GM23338 (cell line): ENCODE data around the gene SUCLG2.

Experiments used
- CREB1 ChIP-seq: fragments of 250-450 bp; sonication (Bioruptor Pico); IDR thresholded peaks from 2 replicates; pipeline ENCODE4 v1.5.0; 2020; ENCODE audit warnings: low read depth, mild to moderate bottlenecking, moderate library complexity
- EZH2 ChIP-seq: fragments of 200-600 bp; sonication (generic); IDR thresholded peaks from one replicate; pipeline ENCODE4 v1.8.0; 2017; ENCODE audit warnings: antibody characterized with exemption, mild to moderate bottlenecking, low read depth; ENCODE audit not compliant: unreplicated experiment
- EZH2phosphoT487 ChIP-seq: fragments of 200-600 bp; sonication (generic); IDR thresholded peaks from one replicate; pipeline ENCODE4 v1.8.1; 2018; ENCODE audit warnings: antibody characterized with exemption; ENCODE audit not compliant: unreplicated experiment
- POLR2AphosphoS5 ChIP-seq: IDR thresholded peaks from 2 replicates; pipeline ENCODE4 v1.6.1; 2016; ENCODE audit warnings: antibody characterized with exemption, low read depth
- REST ChIP-seq: IDR thresholded peaks from one replicate; pipeline ENCODE4 v1.6.1; 2018; ENCODE audit warnings: antibody characterized with exemption; ENCODE audit not compliant: unreplicated experiment
- TF ChIP-seq, protein P1 (sequence below), 2 experiments: fragments of 200-600 bp in 1 of 2; sonication (generic) in 1 of 2; conservative IDR thresholded peaks; 2 replicates each; pipeline versions ENCODE4 v1.5.1 to v1.6.1; 2016 to 2017; ENCODE audit warnings: antibody characterized with exemption in 2 of 2, low read depth in 2 of 2, mild to moderate bottlenecking in 2 of 2, moderate library complexity in 1 of 2

DNA sequence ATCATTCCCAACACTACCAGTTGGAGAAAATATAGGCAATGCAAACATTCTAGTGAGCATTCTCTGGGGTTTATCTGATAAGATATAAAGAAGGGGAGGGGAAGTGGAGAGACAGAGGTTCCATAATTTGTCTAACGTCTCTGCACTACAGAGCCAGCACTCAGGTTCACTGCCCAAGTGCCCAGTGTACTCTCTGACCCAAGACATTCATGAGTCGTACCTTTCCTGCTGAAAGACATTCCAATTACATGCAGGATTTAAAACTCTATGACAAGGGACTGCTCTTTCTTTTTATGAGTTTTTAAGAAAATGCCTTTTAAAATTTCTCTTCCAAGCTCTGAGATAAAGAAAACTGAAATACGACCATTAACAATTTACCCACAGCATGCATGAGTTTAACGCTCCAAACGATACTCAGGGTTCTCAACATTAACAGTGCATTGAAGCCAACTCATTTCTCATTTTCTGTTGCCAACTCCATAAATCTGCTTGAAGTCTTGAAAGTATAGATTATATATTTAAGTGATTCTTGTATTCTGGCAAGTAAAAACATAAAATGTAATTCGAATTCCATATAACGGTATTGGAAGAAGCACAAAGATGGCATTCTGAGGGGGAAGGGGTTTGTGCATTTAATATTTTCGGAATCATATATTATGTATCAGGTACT, 193.4 kb downstream of the SUCLG2 start:
- TF ChIP-seq, protein P1, sequence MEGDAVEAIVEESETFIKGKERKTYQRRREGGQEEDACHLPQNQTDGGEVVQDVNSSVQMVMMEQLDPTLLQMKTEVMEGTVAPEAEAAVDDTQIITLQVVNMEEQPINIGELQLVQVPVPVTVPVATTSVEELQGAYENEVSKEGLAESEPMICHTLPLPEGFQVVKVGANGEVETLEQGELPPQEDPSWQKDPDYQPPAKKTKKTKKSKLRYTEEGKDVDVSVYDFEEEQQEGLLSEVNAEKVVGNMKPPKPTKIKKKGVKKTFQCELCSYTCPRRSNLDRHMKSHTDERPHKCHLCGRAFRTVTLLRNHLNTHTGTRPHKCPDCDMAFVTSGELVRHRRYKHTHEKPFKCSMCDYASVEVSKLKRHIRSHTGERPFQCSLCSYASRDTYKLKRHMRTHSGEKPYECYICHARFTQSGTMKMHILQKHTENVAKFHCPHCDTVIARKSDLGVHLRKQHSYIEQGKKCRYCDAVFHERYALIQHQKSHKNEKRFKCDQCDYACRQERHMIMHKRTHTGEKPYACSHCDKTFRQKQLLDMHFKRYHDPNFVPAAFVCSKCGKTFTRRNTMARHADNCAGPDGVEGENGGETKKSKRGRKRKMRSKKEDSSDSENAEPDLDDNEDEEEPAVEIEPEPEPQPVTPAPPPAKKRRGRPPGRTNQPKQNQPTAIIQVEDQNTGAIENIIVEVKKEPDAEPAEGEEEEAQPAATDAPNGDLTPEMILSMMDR (conservative IDR thresholded peaks at IDR 0.05; ENCODE audit: low read depth in 2 of 2) = no peak
- no peak for TF ChIP-seq EZH2
- no peak for TF ChIP-seq EZH2phosphoT487
- no peak for TF ChIP-seq POLR2AphosphoS5
- TF ChIP-seq REST = no peak
- TF ChIP-seq CREB1 = no peak
